ENCODE results near the gene PIAS1.
"Not testable (repeated sequence)": the region's sequence is repeated elsewhere in the genome, so short reads cannot be mapped to it uniquely, and the experiment has no call there.

The PIAS1 gene

DNA sequence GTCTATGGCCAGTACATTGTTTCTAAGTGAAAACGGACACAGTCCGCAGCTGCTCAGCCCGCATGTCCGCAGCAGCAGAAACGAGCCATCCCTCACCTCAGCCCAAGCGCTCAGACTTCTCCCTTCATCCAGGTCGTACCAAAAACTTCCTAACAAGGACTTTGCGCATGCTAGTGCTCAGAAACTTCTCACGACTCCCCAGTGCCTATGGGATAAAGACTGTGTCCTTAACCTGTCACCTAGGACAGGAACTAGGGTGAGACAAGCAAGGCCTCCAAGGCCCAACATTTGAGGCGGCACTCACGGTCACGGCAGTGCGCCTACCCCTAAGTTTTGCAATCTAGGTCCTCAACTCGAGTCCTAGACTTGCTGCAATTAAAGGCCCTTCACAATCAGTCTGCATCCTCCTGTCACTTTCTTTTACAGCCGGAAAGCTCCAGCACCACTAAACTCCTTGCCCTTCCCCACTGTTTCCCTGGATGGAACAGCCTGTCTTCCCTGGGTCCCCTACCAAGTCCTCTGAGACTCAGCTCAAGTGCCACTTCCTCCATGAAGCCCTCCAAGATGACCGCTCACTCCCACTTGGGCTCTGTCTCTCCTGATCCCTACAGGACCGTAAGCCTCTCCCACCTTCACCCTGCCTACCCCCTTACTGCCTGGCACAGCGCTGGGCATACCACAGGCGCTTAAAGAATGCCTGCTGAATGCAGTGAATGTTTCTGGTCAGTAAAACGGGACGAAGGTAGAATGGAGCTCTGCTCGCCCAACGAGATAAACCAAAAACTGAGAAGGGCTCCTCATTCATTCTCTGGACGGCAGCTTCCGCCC lies 174.2 kb downstream of the PIAS1 start:
- H3K27ac ChIP-seq: no peak overlapping the region
- no peak for DNase-seq (ENCODE audit: low read depth, low spot score)

DNA sequence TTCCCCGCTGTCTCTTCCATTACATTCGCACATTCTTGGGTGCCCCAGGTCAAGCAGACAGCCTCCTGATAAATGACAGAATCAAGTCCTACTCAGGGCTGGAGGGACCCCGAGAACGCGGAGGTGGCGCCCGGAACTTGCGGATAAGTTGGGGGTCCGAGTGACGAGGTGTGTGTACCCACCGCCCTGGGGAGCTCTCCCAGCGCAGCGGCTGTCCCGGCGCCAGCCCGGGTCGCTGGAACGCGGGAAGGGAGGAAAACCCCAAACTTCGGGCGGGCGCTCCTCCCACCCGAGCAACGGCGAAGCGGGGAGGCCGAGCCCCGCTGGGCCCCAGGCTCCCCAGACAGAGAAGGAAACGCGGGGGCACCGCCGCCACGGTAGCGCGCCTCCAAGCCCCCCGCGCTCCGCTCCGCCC lies 174.9 kb downstream of the PIAS1 start:
- peak overlapping the region; percentile 44 for H3K27ac ChIP-seq
- DNase-seq (ENCODE audit: low read depth, low spot score): no peak

DNA sequence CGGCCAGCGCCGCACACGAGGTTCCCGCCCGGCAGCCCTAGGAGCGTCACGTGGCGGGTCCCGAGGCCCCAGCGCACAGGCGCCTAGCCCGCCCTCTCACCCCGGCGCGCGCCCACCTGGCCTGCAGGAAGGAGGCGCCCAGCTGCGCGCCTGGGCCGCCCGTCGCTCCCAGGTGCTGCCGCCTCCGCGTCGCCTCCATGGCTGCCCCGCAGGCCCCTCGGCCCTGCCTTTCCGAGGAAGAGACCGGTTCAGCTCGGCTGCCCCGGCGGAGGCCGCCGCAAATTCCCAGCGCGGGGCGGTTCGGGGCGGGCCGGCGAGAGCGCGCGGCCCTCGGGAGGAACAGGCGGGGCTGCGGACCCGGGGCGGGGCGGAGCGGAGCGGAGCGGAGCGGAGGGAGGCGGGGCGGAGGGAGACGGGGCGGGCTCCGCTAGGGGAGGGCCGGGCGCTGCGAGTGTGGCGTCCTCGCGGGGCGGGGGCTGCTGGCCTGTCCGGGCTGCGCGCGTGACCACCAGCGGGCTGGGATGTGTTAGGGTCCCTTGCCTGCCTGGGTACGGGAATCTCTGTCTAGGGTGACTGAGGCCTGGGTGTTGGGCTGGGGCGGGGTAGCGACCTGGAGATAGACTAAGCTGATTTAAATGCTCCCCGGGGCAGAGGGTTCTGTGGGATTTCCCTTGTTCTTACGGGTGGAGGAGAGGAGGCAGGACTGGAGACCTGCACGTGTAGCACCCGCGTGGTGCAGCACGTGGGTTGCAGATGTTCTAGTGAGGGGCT lies 175.5 kb downstream of the PIAS1 start, which contains the start of gene CLN6:
Gene CLN6 (minus strand): TSS at position 343 of the 771 bp plus-strand sequence. CDS start 144 bp downstream, at position 199.
- DNase-seq (ENCODE audit: low read depth, low spot score): no peak
- H3K27ac ChIP-seq: peak within 1 kb of the TSS; percentile 44

DNA sequence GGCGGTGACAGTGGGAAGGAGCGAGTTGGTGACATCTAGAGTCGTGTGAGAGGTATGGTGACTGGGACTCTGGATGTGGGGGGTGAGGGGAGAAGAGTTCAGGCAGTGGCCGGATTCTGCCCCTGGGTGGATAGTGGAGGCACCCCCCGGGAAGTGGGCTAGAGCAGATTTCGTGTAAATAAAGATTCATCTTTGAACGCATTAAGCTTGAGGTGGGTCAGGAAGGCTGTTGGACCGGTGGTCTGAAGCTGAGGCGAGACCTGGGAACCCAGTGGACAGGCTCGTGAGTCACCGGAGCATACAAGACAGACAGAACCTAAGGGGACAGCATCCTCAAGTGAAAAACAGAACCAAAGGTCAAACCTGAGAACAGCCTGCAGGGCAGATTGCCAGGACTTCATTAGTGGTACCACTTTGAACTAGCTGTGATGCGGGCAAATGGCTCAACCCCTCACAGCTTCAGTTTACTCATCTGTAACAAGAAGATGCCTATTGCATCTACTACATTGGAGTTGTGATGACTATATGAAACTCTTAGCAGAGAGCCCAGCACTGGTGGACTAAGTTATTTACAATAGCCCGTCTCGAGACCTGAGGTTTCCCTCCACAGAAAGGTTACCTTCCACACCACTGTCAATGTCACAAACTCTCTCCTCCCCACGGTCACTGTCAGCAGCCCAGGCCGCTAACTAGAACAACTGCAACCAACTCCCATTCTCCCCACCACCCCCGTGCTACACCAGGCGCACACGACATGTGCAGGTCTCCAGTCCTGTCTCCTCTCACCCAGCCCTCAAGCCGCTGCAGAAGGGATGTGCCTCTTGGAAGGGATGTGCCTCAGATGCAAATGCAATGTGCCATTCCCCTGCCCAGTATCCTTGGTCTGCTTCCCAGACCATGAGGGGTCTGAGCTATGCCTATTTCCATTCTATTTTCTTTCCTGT lies 176.3 kb downstream of the PIAS1 start:
- no peak for DNase-seq (ENCODE audit: low read depth, low spot score)
- H3K27ac ChIP-seq: no peak overlapping the region

DNA sequence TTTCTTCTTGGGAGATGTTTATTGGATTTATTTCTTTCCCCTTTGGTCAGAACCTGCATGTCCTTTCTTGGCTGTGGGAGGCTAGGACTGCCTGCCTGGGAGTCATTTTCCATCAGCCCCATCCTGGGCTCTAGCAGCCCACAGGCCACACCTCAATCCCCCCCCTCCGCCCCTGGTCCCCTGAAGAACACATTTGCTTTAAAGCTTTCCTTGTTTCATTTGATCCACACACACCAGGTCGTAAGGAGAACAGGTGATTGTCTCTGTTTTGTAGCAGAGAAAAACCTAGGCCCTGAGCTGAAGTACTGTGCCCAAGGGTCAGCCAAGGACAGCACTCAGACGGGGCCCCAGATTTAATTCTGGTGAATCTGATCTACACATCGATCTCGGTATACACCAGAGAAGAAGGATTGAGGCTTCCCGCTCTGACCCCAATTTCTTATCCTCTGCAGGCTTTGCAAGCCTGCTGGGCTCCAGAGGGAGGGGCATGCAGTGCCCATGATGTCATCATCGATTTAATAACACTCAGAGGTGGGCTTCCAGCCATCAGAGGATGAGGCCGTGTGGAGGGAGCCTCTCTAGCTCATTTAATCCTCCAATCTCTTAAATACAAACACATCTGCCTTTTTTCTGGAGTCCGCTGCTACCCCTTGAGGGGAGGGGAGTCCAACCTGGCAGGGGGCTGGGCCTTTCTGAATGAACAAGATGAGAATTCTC lies 177.1 kb downstream of the PIAS1 start:
- DNase-seq (ENCODE audit: low read depth, low spot score): no peak
- H3K27ac ChIP-seq: no peak overlapping the region

DNA sequence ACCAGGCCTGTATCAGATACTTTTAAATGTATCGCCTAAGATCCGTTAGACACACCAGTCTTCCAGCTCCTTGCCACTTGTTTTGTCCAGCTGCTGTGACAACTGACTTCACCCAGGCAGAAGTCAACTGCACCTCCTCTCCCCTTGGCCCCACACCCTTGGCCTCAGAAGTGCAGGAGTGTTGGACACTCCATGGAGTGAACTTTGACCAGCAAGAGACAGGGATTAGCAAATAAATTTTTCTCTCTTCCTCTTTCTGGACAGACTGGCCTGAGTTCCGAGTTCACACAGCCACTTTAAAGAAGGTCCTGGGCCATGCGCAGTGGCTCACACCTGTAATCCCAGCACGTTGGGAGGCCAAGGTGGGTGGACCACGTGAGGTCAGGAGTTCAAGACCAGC lies 178.3 kb downstream of the PIAS1 start:
- no peak overlapping the region for H3K27ac ChIP-seq
- no peak for DNase-seq (ENCODE audit: low read depth, low spot score)

DNA sequence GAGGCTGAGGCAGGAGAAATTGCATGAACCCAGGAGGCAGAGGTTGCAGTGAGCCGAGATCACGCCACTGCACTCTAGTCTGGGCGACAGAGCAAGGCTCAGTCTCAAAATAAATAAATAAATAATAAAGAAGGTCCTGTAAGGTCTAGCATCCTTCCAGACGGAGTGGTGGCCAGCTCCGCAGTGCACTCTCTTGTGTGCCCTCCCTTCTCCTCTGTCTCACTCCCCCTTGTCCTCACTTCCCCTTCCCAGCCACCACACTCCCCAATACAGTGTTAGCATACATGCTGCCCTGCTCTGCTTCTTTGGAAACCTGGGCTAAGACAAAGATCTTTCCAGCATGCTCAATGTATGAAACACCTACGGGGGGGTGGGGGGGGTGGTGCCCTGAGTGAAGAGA lies 178.8 kb downstream of the PIAS1 start:
- no peak for DNase-seq (ENCODE audit: low read depth, low spot score)
- H3K27ac ChIP-seq: no peak overlapping the region

DNA sequence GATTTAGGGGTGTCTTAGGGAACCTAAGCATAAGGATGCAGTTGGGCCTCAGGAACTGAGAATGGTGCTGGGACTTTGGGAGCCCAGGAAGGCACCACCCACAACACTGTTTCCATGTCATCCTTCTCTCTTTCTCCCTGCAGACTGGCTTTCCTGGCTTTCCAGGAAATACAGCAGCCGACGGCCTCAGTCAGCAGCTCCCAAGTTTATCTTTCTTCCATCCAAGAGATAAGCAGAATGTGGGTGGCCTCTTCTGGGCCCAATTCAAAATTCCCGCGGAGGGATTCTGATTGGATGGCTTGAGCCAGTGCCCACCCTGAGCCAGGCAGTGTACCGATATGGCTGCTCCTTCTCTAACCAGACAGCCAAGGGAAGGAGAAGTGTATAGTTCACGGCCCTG lies 179.9 kb downstream of the PIAS1 start:
- no peak for DNase-seq (ENCODE audit: low read depth, low spot score)

DNA sequence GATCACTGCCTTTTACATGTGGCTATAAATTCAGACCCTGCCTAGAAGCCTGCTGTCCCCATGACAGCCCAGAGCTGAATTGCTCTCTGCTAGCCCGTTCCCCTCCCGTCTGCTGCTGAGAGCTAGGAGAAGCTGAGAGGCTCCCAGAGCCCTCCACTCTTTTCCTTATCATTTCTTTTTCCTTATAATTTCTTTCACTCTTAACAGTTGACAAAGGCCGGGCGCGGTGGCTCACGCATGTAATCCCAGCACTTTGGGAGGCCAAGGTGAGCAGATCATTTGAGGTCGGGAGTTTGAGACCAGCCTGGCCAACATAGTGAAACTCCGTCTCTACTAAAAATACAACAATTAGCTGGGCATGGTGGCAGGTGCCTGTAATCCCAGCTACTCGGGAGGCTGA lies 180.4 kb downstream of the PIAS1 start:
- DNase-seq (ENCODE audit: low read depth, low spot score); H3K27ac ChIP-seq: not testable (repeated sequence)

More for the DNA sequence above, 179.9 kb downstream of the PIAS1 start:
- H3K27ac ChIP-seq: no peak overlapping the region

DNA sequence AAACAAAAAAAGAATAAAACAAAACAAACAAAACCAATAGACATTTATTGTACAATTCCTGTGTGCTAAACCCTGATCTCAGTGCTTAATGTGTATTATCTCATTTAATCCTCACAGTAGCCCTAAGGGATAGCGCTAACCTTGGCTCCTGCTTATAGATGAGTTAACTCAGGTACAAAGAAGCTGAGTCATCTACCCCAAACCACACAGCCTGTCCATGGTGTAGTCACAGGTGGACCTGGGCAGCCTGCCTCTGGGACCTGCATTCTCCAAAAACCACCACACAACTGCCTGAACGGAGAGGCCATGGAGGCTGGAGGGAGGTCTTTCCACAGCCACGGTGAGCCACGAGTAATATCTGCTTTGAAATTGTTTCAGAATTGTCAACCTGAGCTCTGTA lies 180.9 kb downstream of the PIAS1 start:
- peak; percentile 64 for DNase-seq (ENCODE audit: low read depth, low spot score)
- no peak overlapping the region for H3K27ac ChIP-seq

DNA sequence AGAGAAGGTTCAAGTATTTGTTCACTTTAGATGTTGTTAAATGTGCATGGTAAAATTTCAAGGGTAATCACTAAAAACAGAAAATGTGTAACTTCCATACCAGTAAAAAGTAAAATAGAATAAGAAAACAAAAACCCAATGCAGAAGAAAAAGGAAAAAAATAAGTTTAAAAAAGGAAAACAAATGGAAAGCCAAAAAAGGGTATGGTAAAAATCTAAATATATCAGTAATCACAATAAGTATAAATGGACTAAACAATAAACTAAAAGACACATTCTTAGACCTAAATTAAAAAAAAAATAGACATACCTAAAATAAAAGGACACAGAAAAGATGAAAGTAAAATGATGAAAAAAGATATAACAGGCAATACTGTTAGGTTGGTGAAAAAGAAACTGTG lies 184.9 kb downstream of the PIAS1 start:
- no peak overlapping the region for H3K27ac ChIP-seq
- DNase-seq (ENCODE audit: low read depth, low spot score): no peak

DNA sequence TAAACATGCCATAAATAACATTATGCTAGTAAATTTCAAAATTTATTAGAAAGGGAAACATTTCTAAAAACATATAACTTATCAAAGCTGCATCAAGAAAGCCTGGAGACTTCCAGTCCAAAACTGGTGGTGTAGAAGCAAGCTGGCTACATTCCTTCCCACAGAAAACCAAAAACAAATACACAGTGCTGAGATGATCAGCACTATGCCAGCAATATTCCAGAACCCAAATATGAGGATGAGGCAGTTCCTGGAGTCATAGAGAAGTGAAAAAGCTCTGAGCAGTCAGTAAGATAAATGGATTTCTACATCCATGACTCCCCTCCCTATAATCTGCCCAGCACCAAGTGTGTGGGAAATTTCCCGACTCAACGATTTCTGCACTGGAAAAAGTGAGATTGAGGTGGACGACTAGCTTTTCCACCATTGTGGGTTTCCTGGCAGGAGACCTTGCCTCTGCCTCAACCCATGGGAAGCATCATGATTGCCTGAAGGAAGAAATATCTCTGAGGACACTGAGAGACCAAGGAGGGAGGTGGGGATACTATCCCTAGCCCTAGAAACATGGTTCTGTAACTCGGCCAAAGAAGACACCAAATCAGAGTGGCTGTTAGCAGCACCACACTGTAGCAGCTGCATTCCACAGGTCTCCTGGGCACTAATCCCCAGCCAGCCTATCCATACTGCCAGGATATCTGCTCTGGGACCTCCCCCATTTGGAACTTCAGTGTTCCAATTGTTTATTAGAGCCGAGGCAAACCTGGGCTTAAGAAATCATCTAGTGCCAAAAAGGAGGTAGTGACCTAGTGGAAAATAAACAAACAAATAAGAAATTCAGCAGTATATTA lies 187.2 kb downstream of the PIAS1 start:
- no peak for DNase-seq (ENCODE audit: low read depth, low spot score)
- no peak overlapping the region for H3K27ac ChIP-seq
